ENCODE measurements around the gene RSRC1. TPM values are rescaled to one million over a fixed set of nuclear protein-coding genes. Genes with fewer than 3 reads are reported as not detected.
"Not testable (repeated sequence)": the region's sequence is repeated elsewhere in the genome, so short reads cannot be mapped to it uniquely, and the experiment has no call there.

The RSRC1 gene
- total RNA-seq, 1 experiment from 2014 or later, result 21.7 TPM

GRCh38 chr3:158368271-158368670, 258.4 kb downstream of the RSRC1 start:
- no peak overlapping the region for H3K4me3 ChIP-seq (ENCODE audit: insufficient read depth, low read depth, low read length)
- no peak for DNase-seq
- no peaks in the 10 kb centered on the region for H3K36me3 ChIP-seq (replicated peaks; ENCODE audit: control insufficient read depth, insufficient read depth, low read length)
- H3K27me3 ChIP-seq (ENCODE audit: control insufficient read depth, insufficient read depth, low read length), result no peaks in the 10 kb centered on the region

GRCh38 chr3:158369279-158369678, 259.4 kb downstream of the RSRC1 start:
- no peak overlapping the region for H3K4me3 ChIP-seq (ENCODE audit: insufficient read depth, low read depth, low read length)
- no peaks in the 10 kb centered on the region for H3K27me3 ChIP-seq (ENCODE audit: control insufficient read depth, insufficient read depth, low read length)
- no peaks in the 10 kb centered on the region for H3K36me3 ChIP-seq (replicated peaks; ENCODE audit: control insufficient read depth, insufficient read depth, low read length)
- no peak for DNase-seq

GRCh38 chr3:158379517-158379916, 269.6 kb downstream of the RSRC1 start:
- DNase-seq, result no peak
- Histone ChIP-seq H3K27me3 (ENCODE audit: control insufficient read depth, insufficient read depth, low read length) (no peaks in the 10 kb centered on the region), H3K4me3 (ENCODE audit: insufficient read depth, low read depth, low read length) (no peak overlapping the region), H3K36me3 (replicated peaks; ENCODE audit: control insufficient read depth, insufficient read depth, low read length) (no peaks in the 10 kb centered on the region)

GRCh38 chr3:158381262-158381868, 271.5 kb downstream of the RSRC1 start:
- Histone ChIP-seq H3K4me3 (ENCODE audit: insufficient read depth, low read depth, low read length) (no peak overlapping the region), H3K27me3 (ENCODE audit: control insufficient read depth, insufficient read depth, low read length) (no peaks in the 10 kb centered on the region), H3K36me3 (replicated peaks; ENCODE audit: control insufficient read depth, insufficient read depth, low read length) (no peaks in the 10 kb centered on the region)
- DNase-seq, result no peak

- no peak for DNase-seq
- no peaks in the 10 kb centered on the region for H3K36me3 ChIP-seq (replicated peaks; ENCODE audit: control insufficient read depth, insufficient read depth, low read length)
- no peaks in the 10 kb centered on the region for H3K27me3 ChIP-seq (ENCODE audit: control insufficient read depth, insufficient read depth, low read length)
- no peak overlapping the region for H3K4me3 ChIP-seq (ENCODE audit: insufficient read depth, low read depth, low read length)
These were observed 272.6 kb downstream of the RSRC1 start for GRCh38 chr3:158382479-158382878.

GRCh38 chr3:158384019-158384418, 274.1 kb downstream of the RSRC1 start:
- Histone ChIP-seq H3K4me3 (ENCODE audit: insufficient read depth, low read depth, low read length) (no peak overlapping the region), H3K27me3 (ENCODE audit: control insufficient read depth, insufficient read depth, low read length) (no peaks in the 10 kb centered on the region), H3K36me3 (replicated peaks; ENCODE audit: control insufficient read depth, insufficient read depth, low read length) (no peaks in the 10 kb centered on the region)
- no peak for DNase-seq

GRCh38 chr3:158395421-158395820, 285.5 kb downstream of the RSRC1 start:
- DNase-seq, result no peak
- Histone ChIP-seq H3K36me3 (replicated peaks; ENCODE audit: control insufficient read depth, insufficient read depth, low read length) (no peaks in the 10 kb centered on the region), H3K27me3 (ENCODE audit: control insufficient read depth, insufficient read depth, low read length) (no peaks in the 10 kb centered on the region), H3K4me3 (ENCODE audit: insufficient read depth, low read depth, low read length) (no peak overlapping the region)

- Histone ChIP-seq H3K4me3 (ENCODE audit: insufficient read depth, low read depth, low read length) (no peak overlapping the region), H3K27me3 (ENCODE audit: control insufficient read depth, insufficient read depth, low read length) (no peaks in the 10 kb centered on the region), H3K36me3 (replicated peaks; ENCODE audit: control insufficient read depth, insufficient read depth, low read length) (no peaks in the 10 kb centered on the region)
- no peak for DNase-seq
These were observed 292.7 kb downstream of the RSRC1 start for GRCh38 chr3:158402590-158402989.

GRCh38 chr3:158403013-158403412, 293.1 kb downstream of the RSRC1 start:
- Histone ChIP-seq H3K4me3 (ENCODE audit: insufficient read depth, low read depth, low read length) (no peak overlapping the region), H3K36me3 (replicated peaks; ENCODE audit: control insufficient read depth, insufficient read depth, low read length) (no peaks in the 10 kb centered on the region), H3K27me3 (ENCODE audit: control insufficient read depth, insufficient read depth, low read length) (no peaks in the 10 kb centered on the region)
- DNase-seq, result no peak

GRCh38 chr3:158404131-158404718, 294.3 kb downstream of the RSRC1 start:
- Histone ChIP-seq H3K36me3 (replicated peaks; ENCODE audit: control insufficient read depth, insufficient read depth, low read length) (no peaks in the 10 kb centered on the region), H3K4me3 (ENCODE audit: insufficient read depth, low read depth, low read length) (no peak overlapping the region), H3K27me3 (ENCODE audit: control insufficient read depth, insufficient read depth, low read length) (no peaks in the 10 kb centered on the region)
- no peak for DNase-seq

- Histone ChIP-seq H3K4me3 (ENCODE audit: insufficient read depth, low read depth, low read length) (no peak overlapping the region), H3K27me3 (ENCODE audit: control insufficient read depth, insufficient read depth, low read length) (no peaks in the 10 kb centered on the region), H3K36me3 (replicated peaks; ENCODE audit: control insufficient read depth, insufficient read depth, low read length) (no peaks in the 10 kb centered on the region)
- DNase-seq, result no peak
These were observed 295.6 kb downstream of the RSRC1 start for GRCh38 chr3:158405507-158405906.

- H3K4me3 ChIP-seq (ENCODE audit: insufficient read depth, low read depth, low read length), result no peak overlapping the region
- no peaks in the 10 kb centered on the region for H3K27me3 ChIP-seq (ENCODE audit: control insufficient read depth, insufficient read depth, low read length)
- H3K36me3 ChIP-seq (replicated peaks; ENCODE audit: control insufficient read depth, insufficient read depth, low read length), result no peaks in the 10 kb centered on the region
- no peak for DNase-seq
These were observed 298.1 kb downstream of the RSRC1 start for GRCh38 chr3:158407844-158408517.

- H3K4me3 ChIP-seq (ENCODE audit: insufficient read depth, low read depth, low read length); DNase-seq; H3K36me3 ChIP-seq (replicated peaks; ENCODE audit: control insufficient read depth, insufficient read depth, low read length); H3K27me3 ChIP-seq (ENCODE audit: control insufficient read depth, insufficient read depth, low read length): not testable (repeated sequence)
These were observed 298.6 kb downstream of the RSRC1 start for GRCh38 chr3:158408518-158408897.

GRCh38 chr3:158418035-158418434, 308.1 kb downstream of the RSRC1 start:
- Histone ChIP-seq H3K27me3 (ENCODE audit: control insufficient read depth, insufficient read depth, low read length) (no peaks in the 10 kb centered on the region), H3K4me3 (ENCODE audit: insufficient read depth, low read depth, low read length) (no peak overlapping the region), H3K36me3 (replicated peaks; ENCODE audit: control insufficient read depth, insufficient read depth, low read length) (no peaks in the 10 kb centered on the region)
- no peak for DNase-seq

- no peak overlapping the region for H3K4me3 ChIP-seq (ENCODE audit: insufficient read depth, low read depth, low read length)
- no peak for DNase-seq
- H3K27me3 ChIP-seq (ENCODE audit: control insufficient read depth, insufficient read depth, low read length), result no peaks in the 10 kb centered on the region
These were observed 310.1 kb downstream of the RSRC1 start for GRCh38 chr3:158419820-158420653.

More at GRCh38 chr3:158419820-158420653, 310.1 kb downstream of the RSRC1 start:
- no peaks in the 10 kb centered on the region for H3K36me3 ChIP-seq (replicated peaks; ENCODE audit: control insufficient read depth, insufficient read depth, low read length)
